WTC11 (cell line): ENCODE data around the gene PARS2. TPM values are rescaled to one million over a fixed set of nuclear protein-coding genes. Genes with fewer than 3 reads are reported as not detected.

Experiments
- ATAC-seq: fragments of 200-7000 bp; cut with Tn5 transposase; 2 replicates; pipeline ENCODE4 v1.10.0; 2021; ENCODE audit warnings: mild to moderate bottlenecking, moderate library complexity
- CTCF ChIA-PET: fragments of 300-600 bp; sonication (Branson Sonifier 250); formaldehyde crosslinking; loops from one replicate; lab custom pipeline; 2021; ENCODE audit warnings: antibody characterized with exemption; lab: Charles Lee
- POLR2A ChIA-PET: fragments of 350-600 bp; sonication (Branson Sonifier 250); formaldehyde crosslinking; loops from one replicate; lab custom pipeline; 2021; ENCODE audit warnings: antibody characterized with exemption; lab: Charles Lee
- DNase-seq: peaks from one replicate; pipeline ENCODE4 v3.0.0; 2021; ENCODE audit warnings: low spot score
- H3K27ac Mint-ChIP-seq: 2 replicates; pipeline ENCODE4 v1.8.0; 2021; ENCODE audit warnings: mixed read lengths
- H3K27me3 Mint-ChIP-seq: 2 replicates; pipeline ENCODE4 v1.8.0; 2021; ENCODE audit warnings: low read depth, mild to moderate bottlenecking, moderate library complexity, mixed read lengths
- H3K36me3 Mint-ChIP-seq: 2 replicates; pipeline ENCODE4 v1.8.0; 2021; ENCODE audit warnings: mixed read lengths
- H3K4me1 Mint-ChIP-seq: 2 replicates; pipeline ENCODE4 v1.8.0; 2022; ENCODE audit warnings: mixed read lengths
- H3K4me3 Mint-ChIP-seq: 2 replicates; pipeline ENCODE4 v1.8.0; 2021; ENCODE audit warnings: mild to moderate bottlenecking, moderate library complexity, mixed read lengths
- H3K9me3 Mint-ChIP-seq: 2 replicates; pipeline ENCODE4 v1.8.0; 2021; ENCODE audit warnings: mixed read lengths
- E2F1 ChIP-seq: sonication (generic); formaldehyde crosslinking; IDR thresholded peaks from 2 replicates; pipeline ENCODE4 v1.8.0; 2022; ENCODE audit warnings: mild to moderate bottlenecking, missing genetic modification reagents
- FOXP1 ChIP-seq: sonication (generic); formaldehyde crosslinking; IDR thresholded peaks from 2 replicates; pipeline ENCODE4 v1.8.0; 2022; ENCODE audit warnings: missing genetic modification reagents, mild to moderate bottlenecking, moderate library complexity, borderline replicate concordance
- GTF2I ChIP-seq: fragments of 250-450 bp; sonication (Bioruptor Pico); conservative IDR thresholded peaks from 2 replicates; pipeline ENCODE4 v1.4.0; 2021; ENCODE audit warnings: mild to moderate bottlenecking
- NFE2L1 ChIP-seq: sonication (generic); formaldehyde crosslinking; IDR thresholded peaks from 2 replicates; pipeline ENCODE4 v1.8.1; 2023; ENCODE audit warnings: missing genetic modification reagents
- NFYB ChIP-seq: sonication (generic); formaldehyde crosslinking; conservative IDR thresholded peaks from 2 replicates; pipeline ENCODE4 v1.8.0; 2022; ENCODE audit warnings: low read depth, missing genetic modification reagents
- NR2C2 ChIP-seq: sonication (generic); formaldehyde crosslinking; IDR thresholded peaks from 2 replicates; pipeline ENCODE4 v1.8.0; 2022; ENCODE audit warnings: mild to moderate bottlenecking, missing genetic modification reagents
- PRDM15 ChIP-seq: sonication (generic); formaldehyde crosslinking; IDR thresholded peaks from 2 replicates; pipeline ENCODE4 v1.8.0; 2022; ENCODE audit warnings: missing genetic modification reagents
- SMAD3 ChIP-seq: sonication (generic); formaldehyde crosslinking; IDR thresholded peaks from 2 replicates; pipeline ENCODE4 v1.8.0; 2022; ENCODE audit warnings: missing genetic modification reagents, mild to moderate bottlenecking, borderline replicate concordance
- STAT6 ChIP-seq: sonication (generic); formaldehyde crosslinking; conservative IDR thresholded peaks from 2 replicates; pipeline ENCODE4 v1.8.1; 2023; ENCODE audit warnings: mild to moderate bottlenecking, low read depth, missing genetic modification reagents, moderate library complexity
- TEAD4 ChIP-seq: sonication (generic); formaldehyde crosslinking; IDR thresholded peaks from 2 replicates; pipeline ENCODE4 v1.8.0; 2022; ENCODE audit warnings: mild to moderate bottlenecking, missing genetic modification reagents
- USF1 ChIP-seq: sonication (generic); formaldehyde crosslinking; IDR thresholded peaks from 2 replicates; pipeline ENCODE4 v1.8.0; 2022; ENCODE audit warnings: mild to moderate bottlenecking, missing genetic modification reagents
- ZNF512 ChIP-seq: sonication (generic); formaldehyde crosslinking; IDR thresholded peaks from 2 replicates; pipeline ENCODE4 v1.8.1; 2022; ENCODE audit warnings: missing genetic modification reagents, borderline replicate concordance
- total RNA-seq: library from RNA; stranded (reverse); gene quantifications from 3 replicates; pipeline ENCODE4 v1.2.3, GENCODE V29; 2021
- TF ChIP-seq, protein P1 (sequence below): sonication (generic); formaldehyde crosslinking; conservative IDR thresholded peaks from 2 replicates; pipeline ENCODE4 v1.8.1; 2022; ENCODE audit warnings: mild to moderate bottlenecking, missing genetic modification reagents
- TF ChIP-seq, protein P2 (sequence below): sonication (generic); formaldehyde crosslinking; IDR thresholded peaks from 2 replicates; pipeline ENCODE4 v1.8.1; 2023; ENCODE audit warnings: mild to moderate bottlenecking, missing genetic modification reagents

PARS2 gene
- total RNA-seq, 1 experiment from 2014 or later = 11.5 TPM

GRCh38 chr1:54809496-54810074, 45.3 kb upstream of the PARS2 start (continued):
- TF ChIP-seq NFE2L1 (CRISPR knock-in tag) (no peak), TEAD4 (CRISPR knock-in tag) (no peak)
- TF ChIP-seq, protein P1, sequence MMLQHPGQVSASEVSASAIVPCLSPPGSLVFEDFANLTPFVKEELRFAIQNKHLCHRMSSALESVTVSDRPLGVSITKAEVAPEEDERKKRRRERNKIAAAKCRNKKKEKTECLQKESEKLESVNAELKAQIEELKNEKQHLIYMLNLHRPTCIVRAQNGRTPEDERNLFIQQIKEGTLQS (CRISPR knock-in tag) = no peak

- Mint-ChIP-seq H3K4me3 (no peak overlapping the region), H3K27ac (no peak overlapping the region), H3K9me3 (no peaks in the 10 kb centered on the region), H3K27me3 (peaks cover 5% of the 10 kb centered on the region), H3K4me1 (peaks cover 12% of the 10 kb centered on the region), H3K36me3 (no peaks in the 10 kb centered on the region)
- DNase-seq = no peak
- POLR2A ChIA-PET = no interaction called here
- no peak for ATAC-seq
- no peak for TF ChIP-seq ZNF512
- TF ChIP-seq SMAD3 (CRISPR knock-in tag) = no peak
- no peak for TF ChIP-seq STAT6 (CRISPR knock-in tag)
- no peak for TF ChIP-seq NFYB (CRISPR knock-in tag)
- CTCF ChIA-PET = interaction anchor here (1.1 to 1.9 kb wide), 2 partner anchors 8 to 213 kb away, joined by 3 to 6 read pairs; partner anchors contain the start of gene TTC22
Measured at GRCh38 chr1:54808443-54809207, 44.3 kb upstream of the PARS2 start.

GRCh38 chr1:54807756-54808155, 43.4 kb upstream of the PARS2 start:
- no peaks in the 10 kb centered on the region for H3K36me3 Mint-ChIP-seq
- ATAC-seq (no peak), DNase-seq (no peak)
- no peak overlapping the region for H3K27ac Mint-ChIP-seq
- H3K4me3 Mint-ChIP-seq = no peak overlapping the region
- ChIA-PET POLR2A (no interaction called here), CTCF (interaction anchor here (1.7 kb wide), 1 partner anchor 309 kb away, joined by 7 read pairs; no protein-coding TSS in a partner anchor)
- TF ChIP-seq NR2C2 (CRISPR knock-in tag) (no peak), GTF2I (CRISPR knock-in tag) (no peak), USF1 (CRISPR knock-in tag) (no peak), E2F1 (no peak), FOXP1 (CRISPR knock-in tag) (no peak), NFE2L1 (CRISPR knock-in tag) (no peak), PRDM15 (no peak)
- TF ChIP-seq, protein P2, sequence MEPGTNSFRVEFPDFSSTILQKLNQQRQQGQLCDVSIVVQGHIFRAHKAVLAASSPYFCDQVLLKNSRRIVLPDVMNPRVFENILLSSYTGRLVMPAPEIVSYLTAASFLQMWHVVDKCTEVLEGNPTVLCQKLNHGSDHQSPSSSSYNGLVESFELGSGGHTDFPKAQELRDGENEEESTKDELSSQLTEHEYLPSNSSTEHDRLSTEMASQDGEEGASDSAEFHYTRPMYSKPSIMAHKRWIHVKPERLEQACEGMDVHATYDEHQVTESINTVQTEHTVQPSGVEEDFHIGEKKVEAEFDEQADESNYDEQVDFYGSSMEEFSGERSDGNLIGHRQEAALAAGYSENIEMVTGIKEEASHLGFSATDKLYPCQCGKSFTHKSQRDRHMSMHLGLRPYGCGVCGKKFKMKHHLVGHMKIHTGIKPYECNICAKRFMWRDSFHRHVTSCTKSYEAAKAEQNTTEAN = no peak
- H3K9me3 Mint-ChIP-seq = no peaks in the 10 kb centered on the region
- H3K4me1 Mint-ChIP-seq = peaks cover 3% of the 10 kb centered on the region
- H3K27me3 Mint-ChIP-seq = peaks cover 5% of the 10 kb centered on the region
